GM12891 (cell line): ENCODE results near the gene FLT1.

Experiments used
- POLR2A ChIP-seq: IDR thresholded peaks from 2 replicates; pipeline ENCODE4 v1.6.1; 2011; ENCODE audit warnings: low read depth, low read length, control low read depth
- POLR2AphosphoS5 ChIP-seq: IDR thresholded peaks from 2 replicates; pipeline ENCODE4 v1.6.1; 2011; ENCODE audit warnings: low read depth, low read length, control low read depth

- no peak for TF ChIP-seq POLR2A
- TF ChIP-seq POLR2AphosphoS5, result no peak
These were observed 8.4 kb upstream of the FLT1 start for GRCh38 chr13:28503182-28503967.
